Measurements from ENCODE around the gene IL2RA.
"Not testable (repeated sequence)": the region's sequence is repeated elsewhere in the genome, so short reads cannot be mapped to it uniquely, and the experiment has no call there.

IL2RA gene

DNA sequence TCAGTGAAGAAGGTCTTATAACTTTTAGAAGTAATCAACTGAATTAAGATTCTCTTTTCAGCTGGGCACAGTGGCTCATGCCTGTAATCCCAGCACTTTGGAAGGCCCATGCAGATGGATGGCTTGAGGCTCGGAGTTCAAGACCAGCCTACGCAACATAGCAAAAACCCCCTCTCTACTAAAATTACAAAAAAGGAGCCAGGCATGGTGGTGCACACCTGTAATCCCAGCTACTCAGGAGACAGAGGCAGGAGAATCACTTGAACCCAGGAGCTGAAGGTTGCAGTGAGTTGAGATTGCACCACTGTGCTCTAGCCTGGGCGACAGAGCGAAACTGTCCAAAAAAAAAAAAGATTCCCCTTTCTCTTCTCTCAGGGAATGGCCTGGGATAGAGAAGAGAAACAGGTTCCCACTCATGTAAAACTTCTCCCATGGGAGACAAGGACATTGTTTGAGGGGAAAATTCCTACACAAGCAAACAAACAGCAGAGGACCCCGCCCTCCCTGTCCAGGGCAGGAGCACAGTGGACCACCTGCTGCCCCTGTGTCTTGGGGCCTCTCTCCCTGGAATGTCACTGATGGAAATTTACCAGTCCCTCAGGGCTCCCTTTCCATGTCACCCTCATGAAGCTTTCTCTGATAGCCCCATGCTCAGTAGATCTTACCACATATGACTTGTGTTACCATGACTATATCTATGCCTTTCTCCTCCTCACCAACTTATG lies 5.6 kb downstream of the IL2RA start:
- no peak for DNase-seq

DNA sequence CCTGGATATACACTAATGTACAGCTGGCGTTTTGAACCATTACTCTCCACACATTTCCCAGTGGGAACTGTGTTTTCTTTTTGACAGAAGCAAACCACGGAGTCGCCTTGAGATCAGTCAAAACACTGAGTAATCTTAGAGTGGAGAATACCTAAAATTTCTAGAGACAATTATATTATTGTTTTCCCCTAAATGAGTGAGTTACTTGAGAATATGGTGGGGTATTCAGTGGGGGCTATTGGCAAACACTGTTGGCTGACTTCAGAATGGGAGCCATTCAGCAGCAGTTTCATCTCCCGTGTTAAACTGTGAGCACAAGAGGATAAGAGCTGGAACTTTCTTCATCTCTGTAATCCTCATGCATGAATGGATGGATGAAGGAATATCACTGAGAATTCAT lies 6.2 kb downstream of the IL2RA start:
- no peak for DNase-seq

DNA sequence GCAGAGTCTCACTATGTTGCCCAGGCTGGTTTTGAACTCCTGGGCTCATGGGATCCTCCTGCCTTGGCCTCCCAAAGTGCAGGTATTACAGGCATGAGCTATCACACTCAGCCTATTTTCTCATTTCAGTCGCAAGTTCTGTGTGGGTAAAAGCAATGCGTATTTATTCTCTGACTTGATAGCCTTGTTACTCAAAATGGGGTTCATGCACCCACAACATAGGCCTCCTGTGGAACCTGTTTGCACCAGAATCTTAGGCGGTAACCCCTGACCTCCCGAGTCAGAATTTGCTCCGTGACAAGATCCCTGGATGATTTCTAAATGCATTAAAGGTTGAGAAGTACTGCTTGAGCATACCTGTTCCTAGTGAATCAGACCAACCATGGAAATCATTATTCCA lies 7.3 kb downstream of the IL2RA start:
- DNase-seq = no peak

DNA sequence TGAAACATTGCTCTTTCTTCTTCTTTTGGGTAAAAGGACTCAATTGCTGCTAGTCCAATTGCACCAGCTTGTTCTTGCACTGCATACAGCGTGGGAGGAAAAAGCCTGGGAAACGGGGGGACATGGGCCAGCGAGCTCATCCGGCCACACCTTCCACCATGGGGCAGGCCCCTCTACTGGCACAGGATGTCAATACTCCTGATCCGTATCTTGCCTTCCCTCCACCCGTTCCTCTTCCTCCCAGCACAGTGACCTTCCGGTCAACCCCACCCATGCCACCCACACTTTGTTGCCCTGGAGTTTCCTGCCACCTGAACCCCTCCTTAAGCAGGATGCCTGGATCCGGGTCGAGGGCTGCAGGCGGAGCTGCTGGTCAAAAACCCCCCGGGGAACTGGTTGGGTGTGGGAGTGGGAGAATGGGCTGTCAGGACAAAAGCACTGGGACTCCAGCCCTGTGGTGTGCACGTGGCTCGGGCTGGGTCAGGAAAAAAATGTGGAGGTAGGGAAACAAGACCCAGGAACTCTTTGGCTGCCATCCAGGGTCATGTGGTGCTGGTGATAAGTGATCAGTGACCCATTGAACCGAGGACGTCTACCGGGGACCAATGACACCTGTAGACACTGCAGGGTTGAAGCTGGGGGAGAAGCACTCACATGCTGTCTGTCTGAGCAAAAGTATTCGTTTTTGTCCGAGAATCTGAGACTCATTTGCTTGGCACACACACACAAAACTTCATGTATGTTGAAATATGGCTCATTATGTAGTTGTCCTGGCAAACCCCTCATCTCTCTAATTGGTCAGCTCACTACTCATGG lies 8.1 kb downstream of the IL2RA start:
- DNase-seq = no peak

DNA sequence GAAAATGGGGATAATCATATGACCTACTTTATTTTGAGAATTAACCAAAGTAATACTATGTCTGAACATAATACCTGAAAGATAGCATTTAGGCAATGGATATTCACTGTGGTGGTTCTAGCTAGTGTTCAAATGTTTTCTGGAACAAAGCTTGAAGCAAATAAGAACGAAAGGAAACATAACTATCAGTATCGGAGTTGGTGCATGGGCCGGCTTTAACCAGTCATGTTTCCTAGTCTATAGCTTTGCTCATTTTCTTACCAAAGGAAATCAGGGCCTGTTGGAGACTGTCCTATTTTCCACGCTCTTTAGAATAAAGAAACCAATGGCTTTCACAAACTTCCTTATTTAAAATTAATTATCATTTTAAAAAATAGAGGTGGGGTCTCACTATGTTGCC lies 8.9 kb downstream of the IL2RA start:
- no peak for DNase-seq

DNA sequence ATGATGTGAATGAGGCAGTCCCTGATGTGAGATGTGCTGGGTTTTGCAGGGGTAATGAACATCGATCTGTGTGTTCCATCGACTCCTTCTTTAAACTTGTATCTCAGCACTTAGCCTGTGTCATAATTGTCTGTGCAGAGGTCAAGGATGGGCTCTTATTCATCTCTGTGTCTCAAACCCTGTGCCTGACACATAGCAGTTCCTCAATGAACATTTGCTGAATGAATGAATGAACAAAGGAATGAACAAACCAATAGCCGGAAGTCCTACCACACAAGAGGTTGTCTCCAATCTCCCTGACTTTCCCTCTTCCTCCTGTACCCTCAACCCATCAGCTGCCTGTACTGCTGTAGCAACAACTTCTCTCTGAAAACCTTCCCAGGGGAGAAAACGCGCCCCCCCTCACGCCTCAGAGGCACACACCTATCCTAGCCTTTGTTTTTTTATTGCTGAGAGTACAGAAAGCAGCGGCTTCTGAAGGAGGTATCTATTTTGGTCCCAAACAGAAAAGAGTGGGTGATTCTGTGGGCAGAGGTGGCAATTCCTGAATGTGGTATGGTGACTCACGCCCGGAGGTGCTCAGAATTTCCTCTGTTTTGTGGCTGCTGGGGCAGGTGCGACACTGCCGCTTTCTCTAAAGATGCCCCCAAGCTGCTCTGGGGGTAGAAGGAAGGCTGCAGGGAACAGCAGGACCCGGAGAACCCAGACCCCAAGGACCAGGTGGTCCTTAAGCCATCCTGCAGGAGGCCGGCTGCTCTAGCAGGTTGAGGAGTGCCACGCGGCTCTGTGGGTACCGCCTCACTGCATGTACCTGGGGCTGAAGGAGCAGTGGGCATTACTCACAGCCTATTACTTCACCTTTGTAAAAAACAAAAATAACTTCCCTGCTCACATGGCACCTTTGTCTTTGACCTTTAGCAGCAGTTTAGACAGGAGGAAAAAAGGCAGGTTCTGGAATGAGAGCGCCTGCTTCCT lies 9.6 kb downstream of the IL2RA start:
- peak; percentile 85 for DNase-seq

DNA sequence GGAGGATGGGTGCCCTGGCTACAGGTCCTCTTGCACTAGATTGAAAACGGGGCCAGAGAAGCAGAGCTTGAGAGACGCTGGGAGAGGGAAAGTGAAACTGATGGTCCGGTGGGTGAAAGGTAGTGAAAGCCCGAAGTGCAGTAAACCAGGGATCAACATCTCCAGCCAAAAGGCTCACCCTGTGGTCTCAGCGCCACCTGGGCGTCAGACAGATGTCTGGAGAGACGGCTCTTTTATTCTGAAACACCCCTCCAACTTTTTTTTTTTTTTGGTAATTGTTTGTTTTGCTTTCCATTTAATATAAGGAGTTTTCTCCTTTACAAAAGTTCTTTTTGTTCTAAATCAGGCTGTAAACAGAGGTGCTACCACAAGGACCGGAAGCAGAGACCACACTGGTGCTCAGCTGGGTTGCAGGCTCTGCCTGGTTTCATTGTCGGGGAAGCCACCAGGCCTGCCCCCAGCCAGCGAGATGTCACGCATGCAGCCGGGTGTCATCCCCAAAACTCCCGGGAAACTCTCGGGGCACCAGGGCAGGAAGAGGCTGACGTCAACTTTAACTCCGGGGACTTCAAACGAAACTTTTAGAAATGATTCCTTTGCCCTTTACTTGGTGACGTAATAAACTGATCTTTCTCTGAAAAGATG lies 11.2 kb downstream of the IL2RA start:
- peak; percentile 91 to 92 for DNase-seq

DNA sequence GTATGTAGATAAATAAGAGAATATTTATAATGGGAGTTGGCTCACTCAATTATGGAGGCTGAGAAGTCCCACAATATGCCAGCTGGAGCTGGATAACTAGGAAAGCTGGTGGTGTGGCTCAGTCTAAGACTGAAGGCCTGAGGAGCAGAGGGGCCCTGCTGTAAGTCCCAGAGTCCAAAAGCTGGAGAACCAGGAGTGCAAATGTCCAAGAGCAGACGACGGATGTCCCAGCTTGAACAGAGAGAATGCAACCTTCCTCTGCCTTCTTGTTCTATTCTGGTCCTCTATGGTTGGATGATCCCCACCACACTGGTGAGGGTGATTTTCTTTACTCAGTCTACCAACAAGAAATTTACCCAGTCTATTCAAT lies 13.2 kb downstream of the IL2RA start:
- DNase-seq = no peak

DNA sequence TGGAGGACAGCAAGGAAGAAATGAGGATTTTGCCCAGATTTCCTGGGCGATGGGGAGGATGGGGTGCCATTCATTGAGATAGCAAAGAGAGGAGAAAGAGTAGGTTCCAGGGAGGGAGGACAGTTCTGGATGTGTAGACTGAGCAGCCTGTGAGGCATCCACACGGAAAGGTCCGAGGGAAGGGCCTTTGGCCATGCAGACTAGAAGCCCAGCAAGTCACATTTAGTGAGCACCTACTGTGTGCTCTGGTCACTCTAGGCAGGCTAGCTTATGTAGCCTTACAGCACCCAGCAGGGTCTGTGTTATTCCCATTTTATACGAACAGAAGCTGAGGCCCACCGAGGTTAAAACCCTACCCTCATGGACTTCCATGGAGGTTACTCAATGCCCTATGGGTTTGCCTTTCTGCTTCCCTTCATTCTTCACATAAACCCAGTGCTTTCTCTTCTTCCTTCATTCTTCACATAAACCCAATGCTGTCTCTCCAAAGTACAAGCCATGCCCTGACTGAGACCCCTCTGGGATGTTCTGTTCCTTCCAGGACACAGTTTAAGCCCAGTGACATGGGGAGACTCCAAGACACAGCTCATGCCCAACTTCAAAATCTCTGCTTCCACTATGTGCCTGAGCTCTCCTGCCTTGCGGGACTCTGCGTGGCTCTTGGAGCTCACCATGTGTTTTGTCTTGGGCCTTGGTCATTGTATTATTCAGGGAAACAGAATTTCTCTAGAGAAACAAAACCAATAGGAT lies 13.7 kb downstream of the IL2RA start:
- no peak for DNase-seq

DNA sequence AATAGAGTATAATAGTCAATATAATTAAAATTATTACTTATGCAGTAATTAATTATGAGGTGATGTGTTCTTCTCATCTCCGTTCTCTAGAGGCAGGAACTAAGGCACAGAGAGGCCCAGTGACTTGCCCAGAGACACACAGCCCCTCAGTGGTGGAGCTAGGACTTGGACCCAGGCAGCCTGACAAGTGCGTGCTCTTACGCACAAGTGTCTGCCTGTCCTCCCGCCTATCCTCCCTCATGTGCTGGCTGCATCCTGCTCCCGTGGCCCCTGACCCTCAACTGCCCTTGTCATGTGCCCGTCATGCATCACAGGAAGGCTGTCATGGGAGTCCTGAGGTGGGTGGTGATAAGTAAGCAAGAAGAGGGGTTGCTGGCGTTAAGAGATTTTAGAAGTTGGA lies 14.3 kb downstream of the IL2RA start:
- DNase-seq = no peak

DNA sequence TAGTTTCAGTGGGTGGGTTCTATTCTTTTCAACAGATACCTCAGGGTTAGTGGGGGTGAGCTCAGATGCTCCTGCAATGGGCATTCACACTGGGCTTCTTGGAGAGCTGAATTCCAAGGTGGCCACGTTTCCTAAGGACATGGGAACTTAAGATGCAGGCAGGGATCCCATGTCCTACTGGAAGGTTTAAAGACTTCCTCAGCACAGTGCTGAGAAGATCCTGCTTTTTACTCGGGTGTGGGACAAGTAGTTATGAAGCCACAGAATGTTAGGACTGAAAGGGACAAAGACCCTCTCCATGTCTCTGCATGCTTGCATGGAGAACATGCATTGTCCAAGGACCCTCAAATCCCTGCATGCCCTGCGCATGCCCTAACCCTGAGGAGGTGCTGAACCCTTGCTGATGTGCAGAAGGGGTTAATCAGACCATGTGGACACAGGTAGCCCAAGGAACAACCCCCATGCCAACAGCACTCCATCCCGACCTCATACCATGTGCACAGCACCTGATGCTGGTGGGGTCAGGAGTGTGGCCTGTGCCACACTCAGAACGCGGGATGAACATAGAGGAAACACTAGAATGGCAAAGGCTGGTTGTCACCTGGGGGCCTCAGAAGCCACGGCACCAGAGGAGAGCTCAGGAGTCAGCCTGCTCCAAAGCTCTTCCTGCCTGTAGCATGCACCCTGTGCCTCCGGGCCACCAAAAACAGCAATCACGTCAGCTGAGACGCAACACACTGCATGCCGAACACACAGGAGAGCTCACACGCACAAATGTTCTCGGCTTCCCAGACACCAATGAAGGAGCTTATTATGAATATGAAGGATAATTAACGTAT lies 15.2 kb downstream of the IL2RA start:
- no peak for DNase-seq

DNA sequence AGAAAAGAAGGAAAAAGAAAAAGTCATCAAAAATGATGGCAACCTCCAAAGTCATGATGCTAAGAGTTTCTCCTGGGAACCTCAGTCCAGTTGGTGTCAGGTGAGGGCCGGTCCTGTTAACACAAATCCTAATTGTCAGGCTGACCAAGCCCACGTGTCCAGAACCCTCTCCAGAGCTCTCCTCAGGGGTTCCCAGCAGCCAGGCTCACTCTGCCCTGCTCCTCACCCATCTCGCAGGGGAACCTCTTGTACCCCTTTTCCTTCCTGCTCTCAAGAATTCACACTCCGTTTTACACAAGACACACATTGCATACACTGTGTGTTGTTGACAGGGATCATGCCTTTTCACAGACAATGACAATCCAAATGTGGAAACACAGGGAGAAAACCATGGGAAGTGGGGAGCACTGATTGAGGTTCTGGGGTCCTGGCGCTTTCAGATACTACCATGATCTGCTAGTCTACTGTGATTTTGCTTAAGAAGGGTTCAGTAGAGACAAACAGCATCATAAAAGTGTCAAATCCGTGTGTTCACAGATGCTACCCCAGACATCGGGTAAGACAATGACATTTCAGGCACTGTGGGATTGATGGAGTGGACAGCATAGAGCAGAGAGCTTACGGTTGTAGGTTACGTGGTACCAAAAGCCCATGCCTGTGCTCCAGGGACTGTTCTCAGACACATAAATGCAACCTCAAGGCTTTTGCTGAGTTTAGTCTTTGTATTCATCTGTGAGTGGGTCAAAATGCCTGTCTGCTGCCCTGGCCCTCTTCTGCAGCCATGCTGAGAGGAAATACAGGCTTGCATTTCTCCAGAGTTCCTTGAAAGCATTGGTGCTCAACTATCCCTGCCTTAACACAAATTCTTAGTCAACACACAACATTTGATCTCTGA lies 16.0 kb downstream of the IL2RA start:
- DNase-seq = no peak

DNA sequence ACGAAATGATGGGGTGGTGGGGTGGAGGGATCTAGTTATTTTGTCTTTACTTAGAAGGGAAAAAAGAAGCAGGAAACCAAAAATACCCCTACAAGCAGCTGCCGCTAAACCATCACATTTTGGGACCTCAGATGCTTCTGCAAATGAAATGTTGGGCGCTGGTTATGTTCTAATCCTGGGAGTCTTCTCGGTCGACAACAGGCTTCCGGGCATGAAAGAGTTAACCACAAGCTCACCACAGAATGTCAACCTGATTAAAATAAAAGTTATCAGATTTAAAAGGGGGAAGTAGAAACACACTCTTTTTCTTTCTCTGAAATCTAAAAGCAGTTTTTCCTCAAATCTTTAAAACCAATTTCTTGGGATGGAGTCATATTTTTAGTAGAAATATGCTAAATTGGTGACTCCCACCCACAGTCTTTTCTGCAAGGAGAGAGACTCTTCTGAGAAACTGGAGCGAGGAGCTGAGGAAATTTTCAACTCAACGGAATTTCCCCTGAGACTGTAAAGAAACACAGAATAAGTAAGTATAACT lies 16.8 kb downstream of the IL2RA start:
- peak in 1 of 2 donors; percentile 53 for DNase-seq

DNA sequence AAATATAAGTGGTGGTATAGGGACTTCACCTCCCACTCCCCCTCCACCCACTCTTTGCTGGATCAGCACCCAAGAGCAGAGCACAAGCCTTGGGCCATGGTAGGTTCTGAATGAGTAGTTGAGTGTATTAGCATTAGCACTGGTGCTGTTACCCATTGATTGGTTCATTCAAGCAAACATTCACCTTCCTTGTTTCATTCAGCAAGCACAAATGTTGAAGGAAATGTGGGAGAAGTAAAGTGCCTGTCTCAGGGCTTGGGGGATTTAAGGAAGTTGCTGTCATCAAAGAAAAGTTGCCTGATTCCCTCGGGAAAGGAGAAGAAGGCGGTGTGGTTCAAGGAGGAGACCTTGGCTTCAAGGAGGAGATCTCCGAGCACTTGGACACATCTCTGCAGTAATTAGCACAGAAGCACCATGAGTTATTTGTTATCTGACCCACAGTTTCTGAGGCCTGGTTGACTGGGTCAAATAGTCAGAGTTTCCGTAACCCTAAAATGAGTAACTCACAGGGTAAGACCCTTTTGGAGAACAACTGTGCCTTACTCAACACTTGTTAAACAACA lies 17.3 kb downstream of the IL2RA start:
- no peak for DNase-seq

DNA sequence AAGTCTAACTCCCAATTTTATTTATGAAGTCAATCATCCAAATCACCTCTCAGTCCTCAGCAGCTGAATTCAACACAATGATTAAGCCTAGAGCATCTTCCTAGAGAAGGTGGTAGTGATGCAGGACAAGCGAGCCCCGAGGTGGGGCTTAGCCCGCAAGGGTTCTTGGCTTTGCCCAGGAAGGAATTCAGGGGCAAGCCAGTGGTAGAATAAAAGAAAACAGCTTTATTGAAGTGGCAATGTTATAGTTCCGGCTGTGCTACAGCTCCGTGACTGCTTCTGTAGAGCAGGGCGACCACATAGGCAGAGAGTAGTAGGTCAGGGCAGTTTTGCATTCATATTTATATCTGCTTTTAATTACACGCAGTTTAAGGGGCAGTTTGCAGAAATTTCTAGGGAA lies 18.1 kb downstream of the IL2RA start:
- no peak for DNase-seq

DNA sequence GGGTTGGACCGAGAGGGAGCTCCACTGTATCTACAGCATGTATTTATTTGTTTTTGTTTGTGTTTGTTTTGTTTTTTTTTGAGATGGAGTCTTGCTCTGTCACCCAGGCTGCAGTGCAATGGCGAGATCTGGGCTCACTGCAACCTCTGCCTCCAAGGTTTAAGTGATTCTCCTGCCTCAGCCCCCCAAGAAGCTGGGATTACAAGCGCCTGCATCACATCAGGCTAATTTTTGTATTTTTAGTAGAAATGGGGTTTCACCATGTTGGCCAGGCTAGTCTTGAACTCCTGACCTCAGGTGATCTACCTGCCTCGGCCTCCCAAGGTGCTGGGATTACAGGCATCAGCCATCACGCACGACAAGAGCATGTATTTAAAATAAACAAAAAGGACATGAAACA lies 18.8 kb downstream of the IL2RA start:
- DNase-seq = not testable (repeated sequence)

DNA sequence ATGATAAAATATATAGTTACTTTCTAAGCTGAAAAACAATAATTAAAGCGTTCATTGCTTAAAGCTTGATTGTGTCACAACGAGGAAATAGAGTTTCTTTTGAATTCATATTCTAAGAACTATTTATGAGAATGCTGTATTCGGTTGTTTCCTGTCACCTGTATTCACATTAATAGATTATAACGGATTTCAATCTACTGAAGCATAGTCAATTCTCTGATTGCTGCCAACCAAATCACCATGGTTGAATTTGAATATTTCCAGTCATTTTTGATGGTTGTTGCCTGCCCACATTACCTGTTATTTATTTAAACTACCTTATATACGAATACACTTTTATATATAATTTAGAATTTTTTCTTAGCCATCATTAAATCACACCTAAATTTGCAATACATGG lies 22.0 kb downstream of the IL2RA start:
- DNase-seq = no peak

DNA sequence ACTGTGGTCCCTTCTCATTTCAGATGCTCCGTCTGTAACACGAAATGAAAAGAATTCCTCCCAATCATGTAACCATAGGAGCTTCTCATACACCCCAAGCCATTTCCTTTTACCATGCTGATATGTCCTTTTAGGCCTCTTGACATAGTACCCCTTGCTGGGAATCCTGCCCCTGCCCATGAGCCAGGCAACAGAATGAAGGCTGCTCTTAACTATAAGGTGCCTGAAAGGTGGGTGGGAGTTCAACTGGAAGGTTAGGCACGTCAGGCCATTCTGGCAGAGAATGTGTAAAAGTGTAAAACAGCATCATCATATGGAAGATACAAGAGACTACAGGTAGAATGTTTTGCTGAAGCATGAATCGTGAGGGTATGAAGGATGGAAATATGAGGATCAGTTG lies 22.5 kb downstream of the IL2RA start:
- DNase-seq = no peak

DNA sequence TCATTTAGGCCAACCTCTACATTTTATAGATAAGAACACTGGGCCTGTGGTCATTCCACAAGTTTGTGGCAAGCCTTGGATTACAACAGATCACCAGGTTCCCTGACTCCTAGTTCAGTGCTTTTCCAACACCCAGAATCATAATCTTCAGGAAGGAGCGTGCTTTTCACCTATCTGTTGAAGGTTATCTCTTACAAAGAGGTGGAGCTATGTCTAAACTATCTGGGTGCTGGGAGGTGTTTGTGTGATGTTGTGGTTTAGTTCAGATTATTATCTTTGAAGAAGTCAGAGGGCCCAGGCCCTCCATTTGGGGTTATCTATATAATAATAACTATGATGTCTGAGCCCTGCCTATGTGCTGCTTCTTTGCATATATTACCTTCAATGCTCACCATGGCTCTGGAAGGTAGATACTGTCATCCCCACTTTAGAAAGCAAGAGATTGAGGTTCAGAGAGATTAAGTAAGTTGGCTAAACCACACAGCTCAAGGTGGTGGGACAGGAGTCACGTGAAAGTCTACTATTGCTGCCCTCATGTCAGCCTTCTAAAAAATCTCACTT lies 24.0 kb downstream of the IL2RA start:
- DNase-seq = no peak

All from activated CD4-positive, alpha-beta T cell treated with anti-CD3 and anti-CD28 coated beads for 4 hours (primary cell).